Measurements from ENCODE around the gene CCDC192.
"Not testable (repeated sequence)": the region's sequence is repeated elsewhere in the genome, so short reads cannot be mapped to it uniquely, and the experiment has no call there.

Gene CCDC192

DNA sequence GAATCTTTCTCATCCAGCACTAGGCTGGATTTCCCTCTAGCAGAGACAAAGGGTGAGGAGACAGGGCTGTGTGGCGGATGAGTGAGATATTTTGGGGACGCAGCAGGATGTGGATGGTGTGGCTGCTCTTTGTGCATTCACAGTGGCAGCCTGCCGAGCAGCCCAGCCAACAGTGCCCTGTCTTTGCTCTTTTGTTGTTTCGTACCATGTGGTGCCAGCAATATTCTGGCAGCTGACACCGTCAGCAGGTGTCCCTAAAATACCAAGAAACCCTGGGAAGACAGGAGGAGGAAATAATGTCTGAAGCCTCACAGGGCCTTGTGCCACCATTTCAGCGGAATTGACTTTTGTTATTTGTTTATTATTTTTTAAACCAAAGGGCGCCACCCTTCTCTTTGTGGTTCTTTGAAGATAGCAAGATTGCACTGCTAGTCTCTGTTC is 141.4 kb downstream of the CCDC192 start:
- WGBS, result 86% methylated on average over 7 of the region's 7 CpGs
- H3K9ac ChIP-seq (ENCODE audit: low read length), result no peak overlapping the region
- H2BK120ac ChIP-seq (ENCODE audit: low read depth, low read length), result no peak overlapping the region
- no peak overlapping the region for H3K27ac ChIP-seq (ENCODE audit: low read length, poor library complexity, severe bottlenecking)
- H3K9me3 ChIP-seq (ENCODE audit: control insufficient read depth, low read length), result no peaks in the 10 kb centered on the region
- no peak overlapping the region for H2BK5ac ChIP-seq (ENCODE audit: low read depth, low read length, poor library complexity, severe bottlenecking)
- no peak overlapping the region for H3K4me2 ChIP-seq (ENCODE audit: low read length, poor library complexity, severe bottlenecking)
- no peaks in the 10 kb centered on the region for H3K4me1 ChIP-seq (ENCODE audit: control insufficient read depth, insufficient read depth, low read depth, low read length)
- peak overlapping the region in 1 of 2 experiments; percentile 52 for H3K18ac ChIP-seq (ENCODE audit: low read depth in 1 of 2, low read length in 2 of 2)
- H3K4ac ChIP-seq (ENCODE audit: low read depth in 1 of 2, low read length in 2 of 2), result no peak overlapping the region
- no peak overlapping the region for H3K4me3 ChIP-seq (ENCODE audit: insufficient read depth in 1 of 2, low read depth in 1 of 2, low read length in 2 of 2)
- H2BK15ac ChIP-seq (ENCODE audit: low read depth, poor library complexity, severe bottlenecking), result no peak overlapping the region
- DNase-seq, result no peak
- H4K91ac ChIP-seq (ENCODE audit: low read length), result no peak overlapping the region
- H3K14ac ChIP-seq (ENCODE audit: low read length in 2 of 2), result no peak overlapping the region
- no peaks in the 10 kb centered on the region for H3K79me1 ChIP-seq (replicated peaks; ENCODE audit: low read length, poor library complexity, severe bottlenecking)
- no peaks in the 10 kb centered on the region for H3K36me3 ChIP-seq (ENCODE audit: control insufficient read depth in 1 of 2, insufficient read depth in 2 of 2, low read depth in 1 of 2, low read length in 2 of 2)
- no peak overlapping the region for H2AFZ ChIP-seq (ENCODE audit: low read depth, low read length)
- no peak overlapping the region for H3K23ac ChIP-seq (ENCODE audit: low read length in 2 of 2)
- no peaks in the 10 kb centered on the region for H3K27me3 ChIP-seq (ENCODE audit: control insufficient read depth in 1 of 2, insufficient read depth in 1 of 2, low read length in 2 of 2)
- H2BK12ac ChIP-seq (ENCODE audit: low read length in 2 of 2), result peak overlapping the region in 1 of 2 experiments; percentile 21
- no peak overlapping the region for H4K8ac ChIP-seq (ENCODE audit: low read length)
- no peak overlapping the region for H2AK5ac ChIP-seq (ENCODE audit: low read length, severe bottlenecking)

DNA sequence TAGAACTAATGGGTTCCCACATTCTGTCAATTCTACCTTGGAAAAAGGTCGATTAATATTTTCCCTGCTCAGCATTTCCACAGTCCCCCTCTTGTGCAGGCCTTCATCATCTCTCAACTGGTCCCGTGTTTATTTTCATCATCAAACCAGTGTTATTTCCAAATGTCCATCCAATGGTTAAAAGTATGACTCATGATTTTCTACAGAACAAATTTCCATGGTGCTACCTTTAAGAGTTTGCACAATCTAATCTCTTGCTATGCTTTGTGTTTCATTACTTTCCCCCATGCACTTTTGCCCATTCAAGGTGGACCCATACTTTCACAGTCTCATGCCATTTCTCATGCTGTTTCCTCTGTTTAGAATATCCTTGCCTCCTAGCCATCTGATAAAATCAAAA is 143.7 kb downstream of the CCDC192 start:
- H3K14ac ChIP-seq (ENCODE audit: low read length in 2 of 2), result no peak overlapping the region
- H3K27me3 ChIP-seq (ENCODE audit: control insufficient read depth in 1 of 2, insufficient read depth in 1 of 2, low read length in 2 of 2), result no peaks in the 10 kb centered on the region
- H2BK15ac ChIP-seq (ENCODE audit: low read depth, poor library complexity, severe bottlenecking), result no peak overlapping the region
- H2AFZ ChIP-seq (ENCODE audit: low read depth, low read length), result no peak overlapping the region
- no peak overlapping the region for H3K18ac ChIP-seq (ENCODE audit: low read depth in 1 of 2, low read length in 2 of 2)
- H3K27ac ChIP-seq (ENCODE audit: low read length, poor library complexity, severe bottlenecking), result no peak overlapping the region
- no peak overlapping the region for H2BK5ac ChIP-seq (ENCODE audit: low read depth, low read length, poor library complexity, severe bottlenecking)
- H3K4ac ChIP-seq (ENCODE audit: low read depth in 1 of 2, low read length in 2 of 2), result no peak overlapping the region
- H3K9me3 ChIP-seq (ENCODE audit: control insufficient read depth, low read length), result no peaks in the 10 kb centered on the region
- H3K79me1 ChIP-seq (replicated peaks; ENCODE audit: low read length, poor library complexity, severe bottlenecking), result no peaks in the 10 kb centered on the region
- WGBS, result 93% methylated on average over 2 of the region's 2 CpGs
- no peak overlapping the region for H4K91ac ChIP-seq (ENCODE audit: low read length)
- no peak overlapping the region for H2BK12ac ChIP-seq (ENCODE audit: low read length in 2 of 2)
- no peaks in the 10 kb centered on the region for H3K36me3 ChIP-seq (ENCODE audit: control insufficient read depth in 1 of 2, insufficient read depth in 2 of 2, low read depth in 1 of 2, low read length in 2 of 2)
- H2AK5ac ChIP-seq (ENCODE audit: low read length, severe bottlenecking), result no peak overlapping the region
- no peak overlapping the region for H2BK120ac ChIP-seq (ENCODE audit: low read depth, low read length)
- H3K4me1 ChIP-seq (ENCODE audit: control insufficient read depth, insufficient read depth, low read depth, low read length), result no peaks in the 10 kb centered on the region
- H4K8ac ChIP-seq (ENCODE audit: low read length), result no peak overlapping the region
- DNase-seq, result no peak
- H3K9ac ChIP-seq (ENCODE audit: low read length), result no peak overlapping the region
- H3K23ac ChIP-seq (ENCODE audit: low read length in 2 of 2), result no peak overlapping the region
- no peak overlapping the region for H3K4me3 ChIP-seq (ENCODE audit: insufficient read depth in 1 of 2, low read depth in 1 of 2, low read length in 2 of 2)
- no peak overlapping the region for H3K4me2 ChIP-seq (ENCODE audit: low read length, poor library complexity, severe bottlenecking)

DNA sequence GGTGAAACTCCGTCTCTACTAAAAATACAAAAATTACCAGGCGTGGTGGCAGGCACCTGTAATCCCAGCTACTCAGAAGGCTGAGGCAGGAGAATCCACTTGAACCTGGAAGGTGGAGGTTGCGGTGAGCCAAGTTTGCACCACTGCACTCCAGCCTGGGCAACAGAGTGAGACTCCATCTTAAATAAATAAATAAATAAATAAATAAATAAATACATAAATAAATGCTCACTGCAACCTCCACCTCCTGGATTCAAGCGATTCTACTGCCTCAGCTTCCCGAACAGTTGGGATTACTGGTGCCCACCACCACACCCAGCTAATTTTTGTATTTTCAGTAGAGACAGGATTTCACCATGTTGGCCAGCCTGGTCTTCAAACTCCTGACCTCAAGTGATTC is 144.4 kb downstream of the CCDC192 start:
- DNase-seq; H3K4ac ChIP-seq (ENCODE audit: low read depth in 1 of 2, low read length in 2 of 2); H4K8ac ChIP-seq (ENCODE audit: low read length); H3K4me3 ChIP-seq (ENCODE audit: insufficient read depth in 1 of 2, low read depth in 1 of 2, low read length in 2 of 2); H2AK5ac ChIP-seq (ENCODE audit: low read length, severe bottlenecking); H3K27ac ChIP-seq (ENCODE audit: low read length, poor library complexity, severe bottlenecking); H2BK12ac ChIP-seq (ENCODE audit: low read length in 2 of 2); H3K9ac ChIP-seq (ENCODE audit: low read length); H2BK120ac ChIP-seq (ENCODE audit: low read depth, low read length); H2BK5ac ChIP-seq (ENCODE audit: low read depth, low read length, poor library complexity, severe bottlenecking); H3K18ac ChIP-seq (ENCODE audit: low read depth in 1 of 2, low read length in 2 of 2); H3K27me3 ChIP-seq (ENCODE audit: control insufficient read depth in 1 of 2, insufficient read depth in 1 of 2, low read length in 2 of 2); H3K14ac ChIP-seq (ENCODE audit: low read length in 2 of 2); H2AFZ ChIP-seq (ENCODE audit: low read depth, low read length); H3K4me2 ChIP-seq (ENCODE audit: low read length, poor library complexity, severe bottlenecking); H2BK15ac ChIP-seq (ENCODE audit: low read depth, poor library complexity, severe bottlenecking); H3K36me3 ChIP-seq (ENCODE audit: control insufficient read depth in 1 of 2, insufficient read depth in 2 of 2, low read depth in 1 of 2, low read length in 2 of 2); H4K91ac ChIP-seq (ENCODE audit: low read length); H3K79me1 ChIP-seq (replicated peaks; ENCODE audit: low read length, poor library complexity, severe bottlenecking); H3K4me1 ChIP-seq (ENCODE audit: control insufficient read depth, insufficient read depth, low read depth, low read length); H3K9me3 ChIP-seq (ENCODE audit: control insufficient read depth, low read length); H3K23ac ChIP-seq (ENCODE audit: low read length in 2 of 2): not testable (repeated sequence)
- 99% methylated on average over 4 of the region's 5 CpGs for WGBS

DNA sequence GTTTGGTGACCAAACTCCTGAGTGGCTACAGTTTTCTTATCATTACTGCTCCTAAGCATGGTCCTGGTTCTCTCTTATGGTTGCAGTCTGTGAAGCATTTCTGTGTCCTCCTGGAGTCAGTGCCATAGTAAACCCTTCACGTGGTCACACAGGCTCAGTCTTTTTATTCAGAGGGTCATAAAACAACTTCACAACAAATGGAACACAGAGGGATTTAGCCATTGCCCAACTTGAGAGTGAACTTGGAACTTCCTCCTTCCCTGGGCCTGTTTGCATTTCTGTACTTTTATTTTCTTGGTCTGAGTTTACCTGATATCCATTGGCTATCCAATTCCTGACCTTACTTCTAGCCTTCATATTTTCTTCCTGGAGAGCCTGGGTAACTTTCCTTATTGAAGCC is 144.9 kb downstream of the CCDC192 start:
- Histone ChIP-seq H2BK15ac (ENCODE audit: low read depth, poor library complexity, severe bottlenecking) (no peak overlapping the region), H3K27me3 (ENCODE audit: control insufficient read depth in 1 of 2, insufficient read depth in 1 of 2, low read length in 2 of 2) (no peaks in the 10 kb centered on the region), H2BK120ac (ENCODE audit: low read depth, low read length) (no peak overlapping the region), H3K4me2 (ENCODE audit: low read length, poor library complexity, severe bottlenecking) (no peak overlapping the region), H3K4ac (ENCODE audit: low read depth in 1 of 2, low read length in 2 of 2) (no peak overlapping the region), H4K8ac (ENCODE audit: low read length) (no peak overlapping the region), H2AFZ (ENCODE audit: low read depth, low read length) (no peak overlapping the region), H2BK5ac (ENCODE audit: low read depth, low read length, poor library complexity, severe bottlenecking) (no peak overlapping the region), H3K4me1 (ENCODE audit: control insufficient read depth, insufficient read depth, low read depth, low read length) (no peaks in the 10 kb centered on the region), H3K14ac (ENCODE audit: low read length in 2 of 2) (no peak overlapping the region), H2AK5ac (ENCODE audit: low read length, severe bottlenecking) (no peak overlapping the region), H3K4me3 (ENCODE audit: insufficient read depth in 1 of 2, low read depth in 1 of 2, low read length in 2 of 2) (no peak overlapping the region), H3K23ac (ENCODE audit: low read length in 2 of 2) (no peak overlapping the region), H3K27ac (ENCODE audit: low read length, poor library complexity, severe bottlenecking) (no peak overlapping the region), H3K79me1 (replicated peaks; ENCODE audit: low read length, poor library complexity, severe bottlenecking) (no peaks in the 10 kb centered on the region), H4K91ac (ENCODE audit: low read length) (no peak overlapping the region), H2BK12ac (ENCODE audit: low read length in 2 of 2) (no peak overlapping the region), H3K18ac (ENCODE audit: low read depth in 1 of 2, low read length in 2 of 2) (no peak overlapping the region), H3K9me3 (ENCODE audit: control insufficient read depth, low read length) (no peaks in the 10 kb centered on the region), H3K9ac (ENCODE audit: low read length) (no peak overlapping the region), H3K36me3 (ENCODE audit: control insufficient read depth in 1 of 2, insufficient read depth in 2 of 2, low read depth in 1 of 2, low read length in 2 of 2) (no peaks in the 10 kb centered on the region)
- DNase-seq, result no peak
- WGBS, result 61% methylated on average over 1 of the region's 1 CpG

Measured in mesenchymal stem cell (in vitro differentiated cells and primary cell).